Midbrain (tissue), 1 donor: ENCODE results near the gene TUBB4B.
A peak's percentile ranks its signal among the peaks of the same experiment; 100 is the strongest.
"Not testable (repeated sequence)": the region's sequence is repeated elsewhere in the genome, so short reads cannot be mapped to it uniquely, and the experiment has no call there.

Experiments used
- DNase-seq: peaks from one replicate; lab custom pipeline; 2025; lab: John Stamatoyannopoulos, UW

Gene TUBB4B

DNA sequence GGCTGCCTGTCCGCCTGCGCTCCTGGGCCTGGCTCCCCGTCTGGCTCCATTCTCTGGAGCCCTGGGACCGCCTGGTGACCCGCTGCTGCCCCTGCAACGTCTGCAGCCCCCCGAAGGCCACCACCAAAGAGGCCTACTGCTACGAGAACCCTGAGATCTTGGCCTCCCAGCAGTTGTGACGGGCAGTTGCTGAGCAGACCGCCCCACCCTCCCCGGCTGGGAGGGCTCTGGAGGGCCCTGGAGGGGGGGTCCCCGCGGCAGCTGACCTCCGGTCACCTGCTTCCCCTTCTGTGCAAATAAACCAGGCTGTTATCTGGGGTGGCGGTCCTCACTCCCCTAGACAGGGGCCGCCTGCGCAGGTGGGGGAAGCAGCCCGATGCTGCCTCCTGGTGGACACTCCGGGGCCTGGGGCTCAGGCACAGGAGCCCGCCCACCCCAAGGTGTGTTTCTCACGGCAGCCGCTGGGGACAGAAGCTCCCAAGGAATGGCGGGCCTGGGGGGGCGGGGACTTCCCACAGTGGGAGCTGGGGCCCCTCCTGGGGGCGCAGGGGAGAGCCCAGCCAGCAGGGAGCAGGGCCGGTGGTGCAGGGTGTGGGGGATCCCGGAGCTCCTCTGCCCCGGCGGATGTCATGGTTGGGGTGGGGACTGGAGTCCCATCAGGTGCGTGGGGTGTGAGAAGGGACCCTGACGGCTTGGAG is 4.7 kb upstream of the TUBB4B start:
- peak; percentile 70 for DNase-seq

- no peak for DNase-seq
Measured at GRCh38 chr9:137236936-137237421, 4.1 kb upstream of the TUBB4B start.

DNA sequence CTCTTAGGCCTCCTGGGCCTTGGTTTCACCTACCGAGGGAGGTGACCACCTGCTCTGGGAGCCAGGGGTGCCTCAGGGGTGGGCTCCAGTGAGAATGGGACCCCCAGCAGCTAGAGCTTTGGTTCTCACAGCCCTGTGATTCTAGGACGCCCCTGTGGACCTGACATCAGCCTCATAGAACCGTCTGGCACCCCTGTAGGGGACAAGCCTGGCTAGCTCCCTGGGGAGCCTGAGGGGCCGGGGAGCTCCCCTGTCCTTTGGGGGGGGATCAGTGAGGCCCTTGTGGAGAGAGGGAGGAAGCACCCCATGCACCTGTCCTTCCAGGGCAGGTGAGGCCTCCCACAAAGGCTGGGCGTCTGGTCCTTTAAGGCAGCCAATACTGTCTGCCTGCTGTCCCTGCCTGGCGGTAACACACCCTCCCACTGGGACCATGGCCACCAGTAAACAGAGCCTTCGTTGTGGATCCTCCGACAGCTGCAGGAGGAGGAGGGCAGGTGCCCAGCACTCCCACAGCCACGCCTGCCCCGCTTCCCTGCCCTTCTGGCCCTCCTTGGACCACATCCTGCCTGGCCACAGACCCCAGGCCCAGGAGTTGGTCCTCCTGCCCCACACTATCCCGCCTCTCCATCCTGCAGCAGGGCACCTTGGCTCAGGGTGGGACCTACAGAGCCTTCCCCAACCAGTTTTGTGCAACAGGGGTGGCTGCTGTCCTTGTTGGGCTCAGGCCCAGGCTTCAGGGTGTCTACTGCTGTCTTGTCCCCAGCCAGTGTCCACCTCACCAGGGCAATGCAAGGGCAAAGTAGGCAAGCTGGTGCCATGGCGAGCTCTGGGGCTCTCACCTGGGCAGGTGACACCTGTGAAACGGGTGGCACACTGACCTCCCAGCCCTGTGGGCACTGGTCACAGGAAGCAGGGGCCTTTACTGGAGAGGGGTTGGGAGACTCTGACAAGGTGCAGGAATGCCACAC is 3.0 kb upstream of the TUBB4B start:
- DNase-seq, result peak; percentile 66

DNA sequence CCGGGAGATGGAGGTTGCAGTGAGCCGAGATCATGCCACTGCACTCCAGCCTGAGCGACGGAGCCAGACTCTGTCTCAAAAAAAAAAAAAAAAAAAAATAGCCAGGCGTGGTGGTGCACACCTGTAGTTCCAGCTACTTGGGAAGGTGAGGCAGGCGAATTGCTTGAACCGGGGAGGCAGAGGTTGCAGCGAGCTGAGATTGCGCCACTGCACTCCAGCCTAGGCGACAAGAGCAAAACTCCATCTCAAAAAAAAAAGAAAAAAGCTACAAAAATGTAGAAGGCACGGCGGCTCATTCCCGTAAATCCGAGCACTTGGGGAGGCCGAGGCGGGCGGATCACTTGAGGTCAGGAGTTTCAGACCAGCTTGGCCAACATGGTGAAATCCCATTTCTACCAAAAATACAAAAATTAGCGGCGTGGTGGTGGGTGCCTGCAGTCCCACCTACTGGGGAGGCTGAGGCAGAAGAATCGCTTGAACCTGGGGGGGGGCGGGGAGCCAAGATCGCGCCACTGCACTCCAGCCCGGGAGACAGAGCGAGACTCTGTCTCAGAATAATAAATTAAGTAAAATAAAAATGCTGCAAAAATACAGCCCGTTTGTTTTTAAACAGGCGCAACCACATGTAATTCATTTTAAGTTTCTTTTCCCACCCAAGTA is 1.4 kb upstream of the TUBB4B start:
- DNase-seq, result not testable (repeated sequence)

- DNase-seq, result peak; percentile 69
Measured at GRCh38 chr9:137240318-137240840, 708 bp upstream of the TUBB4B start.

- no peak for DNase-seq
Measured at GRCh38 chr9:137241490-137242268, 592 bp downstream of the TUBB4B start.

DNA sequence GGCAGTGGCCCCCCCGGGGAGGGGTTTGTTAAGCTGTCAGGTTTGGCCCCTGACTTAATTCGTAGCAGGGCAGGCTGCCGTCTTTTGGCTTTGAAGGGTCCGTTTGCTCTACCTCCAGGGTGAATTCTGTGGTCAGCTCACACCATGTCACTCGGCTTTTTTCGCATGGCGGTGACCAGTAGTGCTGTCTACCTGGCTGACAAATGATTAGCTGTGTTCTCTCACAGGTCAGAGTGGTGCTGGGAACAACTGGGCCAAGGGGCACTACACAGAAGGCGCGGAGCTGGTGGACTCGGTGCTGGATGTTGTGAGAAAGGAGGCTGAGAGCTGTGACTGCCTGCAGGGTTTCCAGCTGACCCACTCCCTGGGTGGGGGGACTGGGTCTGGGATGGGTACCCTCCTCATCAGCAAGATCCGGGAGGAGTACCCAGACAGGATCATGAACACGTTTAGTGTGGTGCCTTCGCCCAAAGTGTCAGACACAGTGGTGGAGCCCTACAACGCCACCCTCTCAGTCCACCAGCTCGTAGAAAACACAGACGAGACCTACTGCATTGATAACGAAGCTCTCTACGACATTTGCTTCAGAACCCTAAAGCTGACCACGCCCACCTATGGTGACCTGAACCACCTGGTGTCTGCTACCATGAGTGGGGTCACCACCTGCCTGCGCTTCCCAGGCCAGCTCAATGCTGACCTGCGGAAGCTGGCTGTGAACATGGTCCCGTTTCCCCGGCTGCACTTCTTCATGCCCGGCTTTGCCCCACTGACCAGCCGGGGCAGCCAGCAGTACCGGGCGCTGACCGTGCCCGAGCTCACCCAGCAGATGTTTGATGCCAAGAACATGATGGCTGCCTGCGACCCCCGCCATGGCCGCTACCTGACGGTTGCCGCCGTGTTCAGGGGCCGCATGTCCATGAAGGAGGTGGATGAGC is 1.4 kb downstream of the TUBB4B start:
- no peak for DNase-seq

DNA sequence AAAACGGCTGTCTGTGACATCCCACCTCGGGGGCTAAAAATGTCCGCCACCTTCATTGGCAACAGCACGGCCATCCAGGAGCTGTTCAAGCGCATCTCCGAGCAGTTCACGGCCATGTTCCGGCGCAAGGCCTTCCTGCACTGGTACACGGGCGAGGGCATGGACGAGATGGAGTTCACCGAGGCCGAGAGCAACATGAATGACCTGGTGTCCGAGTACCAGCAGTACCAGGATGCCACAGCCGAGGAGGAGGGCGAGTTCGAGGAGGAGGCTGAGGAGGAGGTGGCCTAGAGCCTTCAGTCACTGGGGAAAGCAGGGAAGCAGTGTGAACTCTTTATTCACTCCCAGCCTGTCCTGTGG is 2.2 kb downstream of the TUBB4B start:
- not testable (repeated sequence) for DNase-seq

DNA sequence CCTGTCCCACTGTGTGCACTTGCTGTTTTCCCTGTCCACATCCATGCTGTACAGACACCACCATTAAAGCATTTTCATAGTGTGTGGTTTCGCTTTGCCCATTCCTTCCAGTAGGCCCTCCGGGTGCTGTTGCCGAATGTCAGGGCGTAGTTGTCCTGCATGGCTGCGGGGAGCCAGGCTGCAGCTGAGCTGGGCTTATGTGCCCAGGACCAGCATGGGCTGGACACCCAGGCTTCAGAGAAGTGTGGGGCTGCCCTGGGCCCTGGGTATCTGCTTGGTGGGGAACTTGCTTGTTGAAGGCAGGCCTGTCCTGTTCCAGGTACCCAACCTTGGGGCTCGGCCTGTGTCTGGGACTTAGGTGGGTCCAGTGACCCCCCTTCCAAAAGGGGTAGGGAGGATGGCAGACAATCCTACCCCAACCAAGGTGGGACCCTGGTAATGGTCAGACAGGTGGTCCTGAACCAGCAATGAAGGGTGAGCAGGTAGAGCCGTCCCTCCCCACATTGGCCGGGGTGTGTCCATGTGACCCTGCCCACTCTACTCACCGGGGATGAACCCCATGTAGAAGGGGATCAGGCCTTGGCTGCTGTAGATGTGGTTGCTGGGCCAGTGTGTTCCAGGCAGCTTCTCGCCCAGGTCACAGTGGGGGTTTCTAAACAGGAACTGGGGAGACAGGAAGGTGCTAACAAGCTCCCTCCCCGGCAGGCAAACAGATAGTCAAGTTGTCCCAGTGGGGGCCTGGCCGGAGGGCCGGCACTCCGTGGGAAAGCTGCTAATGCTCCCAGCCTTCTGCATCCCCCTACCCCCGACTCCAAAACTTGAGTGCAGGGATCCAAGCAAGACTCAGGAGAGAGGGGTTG is 2.8 kb downstream of the TUBB4B start:
- DNase-seq, result no peak

- no peak for DNase-seq
Measured at GRCh38 chr9:137244486-137245449, 3.7 kb downstream of the TUBB4B start.

DNA sequence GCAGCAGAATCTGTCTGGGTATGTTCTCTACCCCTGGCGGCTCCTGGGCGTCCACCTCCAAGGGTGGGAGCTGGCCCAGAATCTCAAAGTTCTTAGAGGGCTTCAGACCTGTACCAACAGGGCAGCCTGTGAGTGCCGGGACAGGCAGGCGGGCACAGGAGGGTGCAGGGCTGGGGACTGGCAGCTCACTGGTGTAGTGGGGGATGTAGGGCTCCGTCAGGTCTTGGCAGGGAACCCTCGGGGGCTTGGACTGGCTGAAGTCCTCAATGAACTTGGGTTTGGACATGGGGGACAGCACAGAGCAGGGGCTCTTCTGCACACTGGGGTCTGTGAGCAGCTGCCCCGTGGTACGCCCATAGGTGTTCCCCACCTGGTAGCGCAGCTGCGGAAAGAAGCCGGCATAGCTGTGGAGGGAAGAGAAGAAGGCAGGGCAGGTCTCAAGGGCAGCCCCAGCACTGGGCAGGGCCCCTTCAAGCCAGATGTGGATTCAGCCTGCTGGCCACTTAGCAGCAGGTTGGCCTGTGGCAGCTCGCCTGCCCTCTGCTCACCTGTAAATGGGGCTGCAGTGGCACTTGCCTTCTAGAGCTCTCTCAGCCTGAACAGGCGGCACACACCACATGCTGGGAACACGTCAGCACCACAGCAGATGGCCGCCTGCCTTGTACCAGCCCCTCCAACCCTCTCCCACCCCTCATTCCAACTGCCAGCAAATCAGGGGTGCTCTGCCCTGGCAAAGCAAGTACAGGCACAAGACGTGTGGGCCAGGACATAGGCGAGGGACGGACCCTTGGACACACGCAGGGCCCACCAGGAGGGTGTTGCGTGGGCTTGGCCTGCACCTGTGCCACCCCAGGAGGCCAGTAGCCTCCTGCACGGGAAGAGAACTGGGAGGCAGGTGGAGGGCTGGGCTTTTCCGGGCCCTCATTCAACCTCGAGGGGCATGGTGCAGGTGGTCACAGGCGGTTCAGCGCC is 4.6 kb downstream of the TUBB4B start:
- no peak for DNase-seq

- no peak for DNase-seq
Measured at GRCh38 chr9:137247135-137247915, 6.2 kb downstream of the TUBB4B start.

GRCh38 chr9:137247916-137248175 is 6.8 kb downstream of the TUBB4B start:
- no peak for DNase-seq

GRCh38 chr9:137250329-137251193 is 9.5 kb downstream of the TUBB4B start:
- no peak for DNase-seq

DNA sequence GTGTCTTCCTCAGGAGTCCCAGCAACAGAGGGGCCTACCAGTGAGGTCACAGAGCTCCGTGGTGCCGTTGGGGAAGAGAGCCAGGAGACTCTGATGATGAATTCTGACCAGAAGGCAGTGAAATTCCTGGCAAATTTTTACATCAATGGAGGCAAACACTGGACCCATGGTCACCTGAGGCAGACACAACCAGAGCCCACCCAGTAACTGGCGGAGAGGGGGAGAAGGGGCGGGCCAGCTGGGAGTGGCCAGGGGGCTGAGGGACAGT is 10.0 kb downstream of the TUBB4B start, which contains the start of gene STPG3:
TSS of gene STPG3 (plus strand) at position 93 of the 268 bp plus-strand sequence. CDS start at position 94, 1 bp downstream.
- DNase-seq, result no peak
